BJ (cell line): ENCODE data around the gene PAQR9. TPM values are rescaled to one million over a fixed set of nuclear protein-coding genes. Genes with fewer than 3 reads are reported as not detected.

Experiments
- CTCF ChIA-PET: fragments of 350-600 bp; formaldehyde crosslinking; extraction: SDS; loops from one replicate; lab custom pipeline; 2021; ENCODE audit warnings: antibody characterized with exemption, inconsistent platforms; lab: Yijun Ruan, JAX
- POLR2A ChIA-PET: fragments of 300-600 bp; sonication (Branson Sonifier 250); formaldehyde crosslinking; extraction: SDS; loops from one replicate; lab custom pipeline; 2021; ENCODE audit warnings: antibody characterized with exemption; lab: Charles Lee
- DNase-seq: peaks from one replicate; pipeline ENCODE4 v3.0.0-alpha.2; 2011; ENCODE audit warnings: low read depth
- H3K27me3 ChIP-seq: 2 replicates; pipeline ENCODE4 v1.6.0; 2011; ENCODE audit warnings: low read length; ENCODE audit not compliant: control insufficient read depth, insufficient read depth
- H3K36me3 ChIP-seq: 2 replicates; pipeline ENCODE4 v1.5.1; 2011; ENCODE audit warnings: low read length; ENCODE audit not compliant: control insufficient read depth, insufficient read depth
- H3K4me3 ChIP-seq: 2 replicates; pipeline ENCODE4 v1.5.1; 2011; ENCODE audit warnings: low read depth, mild to moderate bottlenecking, control low read depth, low read length
- polyA plus RNA-seq: library from polyadenylated mRNA; depleted of rRNA; stranded (reverse); fragments of >200 nt; gene quantifications from 2 replicates; pipeline ENCODE4 v1.2.3, GENCODE V29; 2011
- TF ChIP-seq, protein P1 (sequence below): IDR thresholded peaks from 2 replicates; pipeline ENCODE4 v1.5.1; 2011; ENCODE audit warnings: low read depth, mild to moderate bottlenecking, control low read depth, inconsistent platforms, low read length, moderate library complexity; ENCODE audit not compliant: insufficient read depth

PAQR9 gene
- polyA plus RNA-seq, 1 experiment = not detected

DNA sequence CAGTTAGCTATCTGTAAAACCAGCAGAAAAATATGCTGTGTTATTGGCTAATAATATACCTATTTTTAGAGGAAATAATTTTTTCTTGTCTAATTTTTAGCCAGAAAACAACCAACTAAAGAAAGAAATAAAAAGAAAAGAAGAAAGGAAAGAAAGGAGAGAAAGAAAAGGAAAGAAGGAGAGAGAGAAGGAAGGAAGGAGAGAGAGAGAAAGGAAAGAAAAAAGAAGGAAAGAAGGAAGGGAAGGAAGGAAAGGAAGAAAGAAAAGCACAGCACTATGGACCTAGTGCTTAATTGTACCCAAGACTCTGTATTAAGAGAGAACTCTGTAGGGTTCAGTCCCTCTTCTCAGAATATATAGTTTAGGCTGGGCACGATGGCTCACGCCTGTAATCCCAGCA is 3.3 kb upstream of the PAQR9 start:
- no peak for DNase-seq
- POLR2A ChIA-PET = no interaction called here
- TF ChIP-seq, protein P1, sequence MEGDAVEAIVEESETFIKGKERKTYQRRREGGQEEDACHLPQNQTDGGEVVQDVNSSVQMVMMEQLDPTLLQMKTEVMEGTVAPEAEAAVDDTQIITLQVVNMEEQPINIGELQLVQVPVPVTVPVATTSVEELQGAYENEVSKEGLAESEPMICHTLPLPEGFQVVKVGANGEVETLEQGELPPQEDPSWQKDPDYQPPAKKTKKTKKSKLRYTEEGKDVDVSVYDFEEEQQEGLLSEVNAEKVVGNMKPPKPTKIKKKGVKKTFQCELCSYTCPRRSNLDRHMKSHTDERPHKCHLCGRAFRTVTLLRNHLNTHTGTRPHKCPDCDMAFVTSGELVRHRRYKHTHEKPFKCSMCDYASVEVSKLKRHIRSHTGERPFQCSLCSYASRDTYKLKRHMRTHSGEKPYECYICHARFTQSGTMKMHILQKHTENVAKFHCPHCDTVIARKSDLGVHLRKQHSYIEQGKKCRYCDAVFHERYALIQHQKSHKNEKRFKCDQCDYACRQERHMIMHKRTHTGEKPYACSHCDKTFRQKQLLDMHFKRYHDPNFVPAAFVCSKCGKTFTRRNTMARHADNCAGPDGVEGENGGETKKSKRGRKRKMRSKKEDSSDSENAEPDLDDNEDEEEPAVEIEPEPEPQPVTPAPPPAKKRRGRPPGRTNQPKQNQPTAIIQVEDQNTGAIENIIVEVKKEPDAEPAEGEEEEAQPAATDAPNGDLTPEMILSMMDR = no peak
- Histone ChIP-seq H3K27me3 (peaks cover 20% of the 10 kb centered on the region), H3K36me3 (no peaks in the 10 kb centered on the region), H3K4me3 (no peak overlapping the region)
- CTCF ChIA-PET = interaction anchor here (1.4 kb wide), 2 partner anchors 17 to 138 kb away, joined by 3 read pairs; no protein-coding TSS in a partner anchor

DNA sequence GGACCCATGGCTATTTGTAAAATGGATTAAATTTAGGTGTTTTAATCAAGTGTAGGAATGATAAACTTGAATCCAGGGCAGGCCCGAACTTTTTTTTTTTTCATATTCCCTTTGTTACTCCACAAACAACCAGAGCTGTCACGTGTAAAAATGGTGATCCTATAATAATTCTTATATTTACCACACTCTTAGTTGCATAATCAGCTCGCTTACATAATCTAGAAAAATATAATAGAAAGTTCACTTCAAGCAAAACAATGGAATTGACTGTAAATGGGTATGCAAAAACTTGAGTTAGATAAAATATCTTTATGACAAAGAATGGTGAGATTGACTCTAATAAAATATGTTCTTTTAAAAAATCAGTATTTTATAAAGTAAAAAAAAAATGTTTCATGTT is 2.1 kb upstream of the PAQR9 start:
- ChIA-PET POLR2A (no interaction called here), CTCF (no interaction called here)
- no peak overlapping the region for H3K4me3 ChIP-seq
- DNase-seq = no peak
- H3K36me3 ChIP-seq = no peaks in the 10 kb centered on the region
- H3K27me3 ChIP-seq = peaks cover 18% of the 10 kb centered on the region
- TF ChIP-seq, protein P1 = no peak

DNA sequence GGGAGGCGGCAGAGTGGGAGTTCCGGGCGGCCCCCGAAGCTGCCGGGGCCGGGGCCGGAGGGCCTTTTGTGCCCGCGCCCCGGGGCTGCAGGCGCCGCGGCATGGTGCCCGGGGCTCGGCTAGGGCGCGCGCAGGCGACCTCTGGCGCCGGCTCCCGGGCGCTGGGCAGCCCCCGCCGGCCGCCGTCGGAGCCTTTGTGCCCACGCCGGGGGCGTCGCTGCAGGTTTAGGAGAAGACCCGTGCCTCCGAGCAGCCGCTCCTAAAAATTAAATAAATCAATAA is 299 bp downstream of the PAQR9 start:
- DNase-seq = no peak
- H3K27me3 ChIP-seq = peaks cover 21% of the 10 kb centered on the region
- CTCF ChIA-PET = no interaction called here
- H3K4me3 ChIP-seq = no peak overlapping the region; the same call in 1 of the 2 replicates
- TF ChIP-seq, protein P1 = no peak
- POLR2A ChIA-PET = no interaction called here
- H3K36me3 ChIP-seq = no peaks in the 10 kb centered on the region

DNA sequence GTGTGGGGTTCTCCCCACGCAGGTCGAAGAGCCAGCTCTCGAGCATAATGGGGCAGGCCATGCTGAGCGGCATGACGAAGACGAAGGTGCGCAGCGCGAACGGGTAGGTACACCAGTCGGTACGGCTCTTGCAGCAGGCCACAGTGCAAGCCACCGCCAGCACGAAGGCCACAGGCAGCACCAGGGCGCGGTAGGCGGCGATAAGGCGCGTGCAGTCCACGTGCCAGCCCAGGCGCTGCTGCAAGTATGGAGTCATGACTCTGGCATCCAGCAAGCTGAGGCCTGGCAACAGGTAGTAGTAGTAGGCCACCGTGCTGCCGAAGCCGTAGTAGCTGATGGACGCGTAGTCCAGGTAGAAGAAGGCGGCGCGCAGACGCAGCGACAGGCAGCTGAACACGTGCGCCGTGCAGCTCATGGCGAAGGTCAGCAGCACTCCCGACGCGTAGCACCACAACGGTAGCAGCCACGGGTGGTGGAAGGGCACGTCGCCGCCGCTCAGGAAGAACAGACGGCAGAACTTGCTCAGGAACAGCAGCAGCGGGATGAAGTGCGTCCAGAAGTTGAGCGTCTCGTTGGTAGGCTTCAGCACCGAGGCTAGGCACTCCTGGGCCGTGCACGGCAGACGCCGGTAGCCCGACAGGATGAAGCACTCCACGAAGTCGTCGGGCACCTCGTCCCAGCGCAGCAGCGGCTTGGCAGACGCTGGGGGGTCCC is 797 bp downstream of the PAQR9 start:
- CTCF ChIA-PET = no interaction called here
- Histone ChIP-seq H3K4me3 (no peak overlapping the region), H3K36me3 (no peaks in the 10 kb centered on the region), H3K27me3 (peaks cover 21% of the 10 kb centered on the region)
- TF ChIP-seq, protein P1 = no peak
- no peak for DNase-seq
- POLR2A ChIA-PET = no interaction called here

DNA sequence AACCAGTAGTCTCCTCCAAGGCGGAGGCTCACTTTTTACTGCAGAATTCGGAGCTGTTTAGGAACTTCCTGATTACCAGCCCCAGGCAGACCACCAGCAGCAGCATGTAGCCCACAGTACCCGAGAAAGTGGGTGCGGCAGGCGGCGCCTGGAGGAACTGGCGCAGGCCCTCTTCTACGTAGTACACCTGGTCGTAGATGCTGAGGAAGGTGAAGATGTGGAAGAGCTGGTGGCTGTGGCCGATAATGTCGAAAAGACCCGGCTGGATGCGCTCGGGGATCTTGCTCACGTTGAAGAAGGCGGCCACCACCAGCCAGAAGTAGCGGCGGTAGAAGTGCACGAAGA is 1.3 kb downstream of the PAQR9 start:
- Histone ChIP-seq H3K27me3 (peaks cover 21% of the 10 kb centered on the region), H3K36me3 (no peaks in the 10 kb centered on the region), H3K4me3 (no peak overlapping the region)
- DNase-seq = no peak
- ChIA-PET POLR2A (no interaction called here), CTCF (no interaction called here)
- TF ChIP-seq, protein P1 = no peak
